ENCODE measurements around the gene C11orf24.

DNA sequence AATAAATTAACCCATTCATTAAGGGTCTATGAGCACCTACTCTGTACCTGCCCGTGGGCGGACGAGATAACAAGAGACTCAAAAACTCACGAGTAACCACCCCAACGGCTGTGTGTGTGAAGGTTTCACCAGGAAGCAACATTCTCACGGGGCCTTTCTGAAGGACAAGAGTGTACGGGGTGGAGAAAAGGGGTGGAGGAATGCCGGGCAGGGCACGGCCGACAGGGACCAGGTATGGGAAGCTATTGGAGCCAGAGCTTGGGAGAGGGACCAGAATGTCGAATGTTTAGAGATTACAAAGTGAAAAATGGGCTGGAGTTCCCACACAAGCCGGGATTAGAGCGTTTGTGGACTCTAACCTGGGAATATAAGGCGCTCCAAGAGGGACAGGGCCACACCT, 60.2 kb downstream of the C11orf24 start:
- TF ChIP-seq POLR2A (IDR thresholded peaks at IDR 0.05; ENCODE audit: low read length) (no peak), GATA1 (IDR thresholded peaks at IDR 0.05; ENCODE audit: low read depth, low read length) (no peak)
